Uterus (tissue), 2 donors: ENCODE data around the gene TWIST2.

Experiments used
- CTCF ChIP-seq, 4 experiments: fragments of 200-600 bp in 2 of 4; fragments of 450-650 bp in 2 of 4; sonication (generic) in 2 of 4; IDR thresholded peaks; one replicate each; pipeline ENCODE4 v1.5.1; 2016 to 2019; ENCODE audit warnings: antibody characterized with exemption in 4 of 4, mild to moderate bottlenecking in 2 of 4, moderate library complexity in 1 of 4
- POLR2A ChIP-seq, 2 donors: fragments of 450-650 bp; IDR thresholded peaks; one replicate each; pipeline ENCODE4 v1.6.1; 2016; ENCODE audit warnings: antibody characterized with exemption in 2 of 2, mild to moderate bottlenecking in 1 of 2, moderate library complexity in 1 of 2

- TF ChIP-seq CTCF (IDR thresholded peaks at IDR 0.05) (no peak), POLR2A (IDR thresholded peaks at IDR 0.05) (no peak)
Observed at GRCh38 chr2:238839428-238839827, 8.5 kb upstream of the TWIST2 start.
